GM12878 (cell line): ENCODE measurements around the gene ST6GAL2. TPM values are rescaled to one million over a fixed set of nuclear protein-coding genes. Genes with fewer than 3 reads are reported as not detected.

ENCODE experiments used
- ATAC-seq: fragments of 200-7000 bp; cut with Tn5 transposase; 3 replicates; pipeline ENCODE4 v1.9.1; 2020; ENCODE audit warnings: mild to moderate bottlenecking, moderate library complexity
- BruUV-seq: library from RNA; stranded (reverse); fragments of 400-500 nt; replicated peaks from 2 replicates; lab custom pipeline; 2021; lab: Mats Ljungman, UMichigan
- CTCF ChIA-PET: fragments of 300-600 bp; sonication (Branson Sonifier 250); formaldehyde crosslinking; extraction: SDS; loops from one replicate; lab custom pipeline; 2021; ENCODE audit warnings: inconsistent platforms; lab: Yijun Ruan, JAX
- POLR2A ChIA-PET: fragments of 350-600 bp; formaldehyde crosslinking; extraction: SDS; loops from one replicate; lab custom pipeline; 2021; ENCODE audit warnings: inconsistent platforms; lab: Charles Lee
- RAD21 ChIA-PET: fragments of 300-600 bp; sonication (Branson Sonifier 250); formaldehyde crosslinking; loops from one replicate; lab custom pipeline; 2023; ENCODE audit warnings: antibody characterized with exemption; ENCODE audit not compliant: unreplicated experiment; lab: Charles Lee
- SMC1A ChIA-PET: fragments of 300-600 bp; sonication (Branson Sonifier 250); formaldehyde crosslinking; loops from one replicate; lab custom pipeline; 2023; ENCODE audit not compliant: unreplicated experiment, uncharacterized antibody; lab: Charles Lee
- DNase-seq: peaks from one replicate; pipeline ENCODE4 v3.0.0-alpha.2; 2011; ENCODE audit warnings: low read depth, low spot score
- FAIRE-seq: peaks from 3 replicates; lab custom pipeline; 2011; peaks lifted over from hg19 to GRCh38; lab: Jason Lieb, UNC
- H2AFZ ChIP-seq: 2 replicates; pipeline ENCODE4 v1.6.0; 2011; ENCODE audit warnings: low read depth, low read length, control low read depth; ENCODE audit not compliant: control insufficient read depth
- H3K27ac ChIP-seq: 2 replicates; pipeline ENCODE4 v1.5.1; 2011; ENCODE audit warnings: control low read depth; ENCODE audit not compliant: control insufficient read depth, insufficient read depth
- H3K27me3 ChIP-seq, 2 experiments: replicated peaks in 1 of 2; 2 replicates each; pipeline versions ENCODE4 v1.6.0 to v1.6.1; 2011; ENCODE audit warnings: low read length in 1 of 2; ENCODE audit not compliant: control insufficient read depth in 2 of 2, insufficient read depth in 2 of 2
- H3K36me3 ChIP-seq, 2 experiments: 2 replicates each; pipeline ENCODE4 v1.5.1; 2011; ENCODE audit warnings: low read length in 1 of 2; ENCODE audit not compliant: control insufficient read depth in 2 of 2, insufficient read depth in 2 of 2
- H3K4me1 ChIP-seq: 2 replicates; pipeline ENCODE4 v1.6.1; 2011; ENCODE audit warnings: mild to moderate bottlenecking, low read length, moderate library complexity, mixed read lengths; ENCODE audit not compliant: control insufficient read depth, insufficient read depth
- H3K4me2 ChIP-seq: 2 replicates; pipeline ENCODE4 v1.6.0; 2011; ENCODE audit warnings: control low read depth; ENCODE audit not compliant: control insufficient read depth, insufficient read depth
- H3K4me3 ChIP-seq: fragments of 200-600 bp; sonication (generic); 2 replicates; pipeline ENCODE4 v1.5.1; 2016
- H3K79me2 ChIP-seq: 2 replicates; pipeline ENCODE4 v1.6.0; 2011; ENCODE audit warnings: low read length; ENCODE audit not compliant: control insufficient read depth, insufficient read depth
- H3K9ac ChIP-seq: 2 replicates; pipeline ENCODE4 v1.8.0; 2011; ENCODE audit warnings: low read length, control low read depth, mixed read lengths; ENCODE audit not compliant: control insufficient read depth, insufficient read depth
- H3K9me3 ChIP-seq: replicated peaks from 3 replicates; pipeline ENCODE4 v1.5.1; 2011; ENCODE audit warnings: mild to moderate bottlenecking, low read length; ENCODE audit not compliant: control insufficient read depth, insufficient read depth
- H4K20me1 ChIP-seq: 2 replicates; pipeline ENCODE4 v1.6.0; 2011; ENCODE audit not compliant: control insufficient read depth, insufficient read depth
- EGR1 ChIP-seq, 2 experiments: IDR thresholded peaks; 1 replicate in 1 of 2; 2 replicates in 1 of 2; pipeline ENCODE4 v1.6.1; 2011 to 2012; ENCODE audit warnings: low read depth in 2 of 2, low read length in 2 of 2, borderline replicate concordance in 1 of 2, mild to moderate bottlenecking in 1 of 2, moderate library complexity in 1 of 2
- HDGF ChIP-seq: fragments of 450-650 bp; IDR thresholded peaks from 2 replicates; pipeline ENCODE4 v1.6.1; 2016; ENCODE audit warnings: antibody characterized with exemption
- MYC ChIP-seq: IDR thresholded peaks from 2 replicates; pipeline ENCODE4 v1.6.1; 2011; ENCODE audit warnings: mild to moderate bottlenecking, low read length, moderate library complexity, inconsistent platforms; ENCODE audit not compliant: insufficient read depth, insufficient replicate concordance, insufficient read length, severe bottlenecking
- POLR2A ChIP-seq: IDR thresholded peaks from 2 replicates; pipeline ENCODE4 v1.6.1; 2011; ENCODE audit warnings: low read depth, mild to moderate bottlenecking, low read length
- POU2F2 ChIP-seq: IDR thresholded peaks from 3 replicates; pipeline ENCODE4 v1.6.1; 2011; ENCODE audit warnings: low read depth, mild to moderate bottlenecking, low read length, borderline replicate concordance
- RAD51 ChIP-seq: fragments of 450-650 bp; IDR thresholded peaks from 2 replicates; pipeline ENCODE4 v1.6.1; 2016; ENCODE audit warnings: moderate library complexity, mild to moderate bottlenecking, inconsistent platforms
- STAT1 ChIP-seq: fragments of 450-650 bp; conservative IDR thresholded peaks from 2 replicates; pipeline ENCODE4 v1.6.1; 2014; ENCODE audit warnings: antibody characterized with exemption, mild to moderate bottlenecking
- USF1 ChIP-seq: IDR thresholded peaks from 2 replicates; pipeline ENCODE4 v1.6.1; 2011; ENCODE audit warnings: borderline replicate concordance, low read depth, mild to moderate bottlenecking, moderate library complexity, mixed read lengths, low read length; ENCODE audit not compliant: insufficient read depth; ENCODE audit errors: extremely low read length
- WGBS: methylation state at CpG from one replicate; pipeline ENCODE4 v1.1.6; 2016; ENCODE audit warnings: low lambda C conversion rate; ENCODE audit not compliant: insufficient replicate concordance, insufficient coverage; ENCODE audit errors: missing lambda C conversion rate; 5-methylcytosine and 5-hydroxymethylcytosine counted together
- in situ Hi-C: fragments of 300-500 bp; cut with MboI; formaldehyde crosslinking; loops from 9 replicates; pipeline ENCODE4 v1.14.3; 2018; ENCODE audit warnings: mixed read lengths
- intact Hi-C: fragments of 100-400 bp; cut with micrococcal nuclease; formaldehyde crosslinking; loops from one replicate; pipeline ENCODE4 v1.14.2; 2022; ENCODE audit not compliant: unreplicated experiment
- polyA plus RNA-seq, 11 experiments: library from polyadenylated mRNA; depleted of rRNA in 4 of 11; unstranded in 6 of 11; stranded (reverse) in 5 of 11; fragments of >200 nt; fragmentation: Nextera tagmentation in 4 of 11; fragmentation: Illumina TruSeq in 1 of 11; extraction: Ambion mirVana in 4 of 11; extraction: Trizol in 1 of 11; gene quantifications; 1 replicate in 1 of 11; 2 replicates in 10 of 11; pipeline versions ENCODE4 v1.2.1 to v1.2.3, GENCODE V29; 2011 to 2016; ENCODE audit warnings: inconsistent platforms in 2 of 11, missing spikeins in 2 of 11, low read depth in 1 of 11
- total RNA-seq, 4 experiments: library from RNA; depleted of rRNA in 3 of 4; stranded (reverse); fragments of >200 nt in 3 of 4; fragmentation: Illumina TruSeq in 1 of 4; extraction: Trizol in 1 of 4; gene quantifications; 2 replicates each; pipeline versions ENCODE4 v1.2.1 to v1.2.3, GENCODE V29; 2013 to 2021

Gene ST6GAL2
- total and polyA plus RNA-seq, 10 of the 15 experiments (the other 5 are each of a cell fraction or from before 2014, with no cell fraction given), result not detected

- SMC1A ChIA-PET, result no interaction called here
- H3K9me3 ChIP-seq, result no peaks in the 10 kb centered on the region
Observed at GRCh38 chr2:106851087-106851874, 34.7 kb downstream of the ST6GAL2 start.

GRCh38 chr2:106849253-106849652 is 36.7 kb downstream of the ST6GAL2 start:
- intact Hi-C loops (no loop called here), in situ Hi-C loops (no loop called here)
- no peaks in the 10 kb centered on the region for H3K27me3 ChIP-seq
- no peaks in the 10 kb centered on the region for H3K4me1 ChIP-seq
- no peak overlapping the region for H3K27ac ChIP-seq
- no peaks in the 10 kb centered on the region for H3K9me3 ChIP-seq
- H3K79me2 ChIP-seq, result no peaks in the 10 kb centered on the region
- no peaks in the 10 kb centered on the region for H4K20me1 ChIP-seq
- POLR2A ChIA-PET, result interaction anchor here (0.5 to 1.2 kb wide), 2 partner anchors 13 to 1036 kb away, joined by 3 read pairs; no protein-coding TSS in a partner anchor
- H3K4me2 ChIP-seq, result no peak overlapping the region
- H3K4me3 ChIP-seq, result no peak overlapping the region
- TF ChIP-seq STAT1 (no peak), RAD51 (peak; percentile 57; the same call in 1 of the 2 replicates)
- H2AFZ ChIP-seq, result no peak overlapping the region
- FAIRE-seq (no peak), DNase-seq (no peak), ATAC-seq (no peak)
- RAD21 ChIA-PET, result no interaction called here
- H3K9ac ChIP-seq, result no peak overlapping the region
- H3K36me3 ChIP-seq, result no peaks in the 10 kb centered on the region
- CTCF ChIA-PET, result no interaction called here
- no TSS peak for BruUV-seq
- 3% methylated on average over 2 of the region's 2 CpGs for WGBS
- SMC1A ChIA-PET, result interaction anchor here (0.6 kb wide), 1 partner anchor 1475 kb away, joined by 3 read pairs; no protein-coding TSS in a partner anchor

More at GRCh38 chr2:106851087-106851874, 34.7 kb downstream of the ST6GAL2 start:
- BruUV-seq, result no TSS peak
- TF ChIP-seq EGR1 (IDR thresholded peaks at IDR 0.05; ENCODE audit: borderline replicate concordance in 1 of 2, low read depth in 2 of 2, low read length in 2 of 2) (no peak), POLR2A (no peak), MYC (no peak), POU2F2 (no peak), USF1 (no peak), HDGF (no peak)
- no peaks in the 10 kb centered on the region for H3K4me1 ChIP-seq
- no peak for ATAC-seq
- no peaks in the 10 kb centered on the region for H4K20me1 ChIP-seq
- no peaks in the 10 kb centered on the region for H3K79me2 ChIP-seq
- POLR2A ChIA-PET, result interaction anchor here (0.6 to 0.7 kb wide), 2 partner anchors 1694 to 1768 kb away, joined by 3 to 4 read pairs; no protein-coding TSS in a partner anchor
- no peak for DNase-seq
- FAIRE-seq, result no peak
- no peak overlapping the region for H3K9ac ChIP-seq
- CTCF ChIA-PET, result no interaction called here
- H3K4me2 ChIP-seq, result no peak overlapping the region
- RAD21 ChIA-PET, result no interaction called here
- no peak overlapping the region for H2AFZ ChIP-seq
- H3K4me3 ChIP-seq, result no peak overlapping the region
- no peaks in the 10 kb centered on the region for H3K36me3 ChIP-seq
- H3K27ac ChIP-seq, result no peak overlapping the region
- H3K27me3 ChIP-seq, result no peaks in the 10 kb centered on the region
- intact Hi-C loops (no loop called here), in situ Hi-C loops (no loop called here)
- 6% methylated on average over 7 of the region's 7 CpGs for WGBS
